Gastrocnemius medialis (tissue), 4 donors: ENCODE measurements around the gene PXMP4. TPM values are rescaled to one million over a fixed set of nuclear protein-coding genes. Genes with fewer than 3 reads are reported as not detected.
A peak's percentile ranks its signal among the peaks of the same experiment; 100 is the strongest.

Experiments used
- ATAC-seq, 2 donors: fragments of 150-250 bp; one replicate each; pipeline ENCODE4 v1.9.1; 2016
- DNase-seq, 2 donors: peaks; one replicate each; pipeline ENCODE4 v3.0.0-alpha.2; 2019
- H3K27ac ChIP-seq, 4 donors: fragments of 200-600 bp; sonication (generic); 1 replicate in 1 of 4; 2 replicates in 3 of 4; pipeline ENCODE4 v1.5.1; 2016 to 2018; ENCODE audit warnings: mild to moderate bottlenecking in 2 of 4, moderate library complexity in 1 of 4
- H3K27me3 ChIP-seq, 3 donors: fragments of 200-600 bp; sonication (generic) in 2 of 3; 1 replicate in 1 of 3; 2 replicates in 2 of 3; pipeline versions ENCODE4 v1.5.1 to v1.6.0; 2016 to 2019; ENCODE audit warnings: mild to moderate bottlenecking in 1 of 3, moderate library complexity in 1 of 3
- H3K36me3 ChIP-seq, 2 donors: fragments of 200-600 bp; sonication (generic) in 1 of 2; one replicate each; pipeline ENCODE4 v1.5.1; 2017 to 2018
- H3K4me1 ChIP-seq, 2 donors: fragments of 200-600 bp; sonication (generic) in 1 of 2; one replicate each; pipeline ENCODE4 v1.5.1; 2016 to 2017; ENCODE audit warnings: mild to moderate bottlenecking in 2 of 2
- H3K4me3 ChIP-seq, 4 donors: fragments of 200-600 bp; sonication (generic) in 3 of 4; 1 replicate in 1 of 4; 2 replicates in 3 of 4; pipeline ENCODE4 v1.5.1; 2016 to 2019; ENCODE audit warnings: mild to moderate bottlenecking in 2 of 4
- H3K9me3 ChIP-seq, 3 donors: fragments of 200-600 bp; sonication (generic) in 2 of 3; 1 replicate in 1 of 3; 2 replicates in 2 of 3; pipeline ENCODE4 v1.5.1; 2016 to 2019
- POLR2A ChIP-seq, 2 donors: fragments of 450-650 bp; IDR thresholded peaks; one replicate each; pipeline ENCODE4 v1.6.1; 2017; ENCODE audit warnings: antibody characterized with exemption in 2 of 2, mild to moderate bottlenecking in 2 of 2, moderate library complexity in 2 of 2
- in situ Hi-C, 4 donors: fragments of 200-750 bp; cut with MboI; loops; one replicate each; pipeline versions ENCODE4 v1.15.0 to v1.8.0; 2017; ENCODE audit warnings: low sequenced_read_pairs in 4 of 4
- intact Hi-C: fragments of 100-400 bp; cut with DNase I; formaldehyde crosslinking; loops from one replicate; pipeline ENCODE4 v1.15.1; 2023; ENCODE audit warnings: low total_unique reads
- total RNA-seq, 4 donors: library from RNA; depleted of rRNA; stranded (reverse); fragments of >200 nt; gene quantifications; one replicate each; pipeline versions ENCODE4 v1.1.0 to v1.2.3, GENCODE V29; 2016
- TF ChIP-seq, protein P1 (sequence below), 5 experiments: fragments of 450-650 bp in 3 of 5; fragments of 200-600 bp in 2 of 5; sonication (generic) in 2 of 5; IDR thresholded peaks in 4 of 5; conservative IDR thresholded peaks in 1 of 5; 1 replicate in 4 of 5; 2 replicates in 1 of 5; pipeline ENCODE4 v1.5.1; 2016 to 2019; ENCODE audit warnings: antibody characterized with exemption in 5 of 5, mild to moderate bottlenecking in 3 of 5, moderate library complexity in 3 of 5

Gene PXMP4
- total RNA-seq, 4 donors from 2014 or later, result 3.2 to 7.3 (median 5.3) TPM

DNA sequence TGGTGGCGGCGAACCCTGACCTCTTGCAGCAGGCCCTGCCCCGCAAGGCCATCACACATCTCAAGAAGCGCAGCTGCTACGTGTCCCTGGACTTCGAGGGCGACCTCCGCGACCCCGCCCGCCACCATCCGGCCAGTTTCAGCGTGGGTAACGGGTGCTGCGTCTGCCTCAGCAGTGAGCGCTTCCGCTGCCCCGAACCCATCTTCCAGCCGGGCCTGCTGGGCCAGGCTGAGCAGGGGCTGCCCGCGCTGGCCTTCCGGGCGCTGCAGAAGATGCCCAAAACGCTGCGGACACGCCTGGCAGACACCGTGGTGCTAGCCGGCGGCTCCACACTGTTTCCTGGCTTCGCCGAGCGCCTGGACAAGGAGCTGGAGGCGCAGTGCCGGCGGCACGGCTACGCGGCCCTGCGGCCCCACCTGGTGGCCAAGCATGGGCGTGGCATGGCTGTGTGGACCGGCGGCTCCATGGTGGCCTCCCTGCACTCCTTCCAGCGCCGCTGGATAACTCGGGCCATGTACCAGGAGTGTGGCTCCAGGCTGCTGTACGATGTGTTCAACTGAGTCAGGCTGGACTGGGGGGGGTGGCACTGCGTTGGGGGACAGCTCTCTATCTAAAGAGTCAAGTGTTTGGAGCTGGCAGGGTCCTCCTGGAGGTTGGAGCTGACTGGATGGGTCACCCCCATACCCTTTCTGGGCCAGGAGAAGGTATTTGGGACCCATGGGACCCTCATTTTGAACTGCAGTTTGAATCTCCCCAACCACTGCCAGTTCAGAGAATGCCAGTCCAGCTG lies 52.2 kb downstream of the PXMP4 start:
- peaks cover 18 to 24% of the 10 kb centered on the region in 2 donors for H3K4me1 ChIP-seq
- H3K4me3 ChIP-seq, result peak overlapping the region; percentile 65 to 78 (median 72)
- intact Hi-C loops, result loop anchor here (2.0 to 10.0 kb wide), 4 partner anchors 183 to 327 kb away; partner anchors contain the start of genes CDK5RAP1 and RALY
- H3K9me3 ChIP-seq, result no peaks in the 10 kb centered on the region
- H3K36me3 ChIP-seq, result peaks cover 0 to 15% of the 10 kb centered on the region in 2 donors
- H3K27ac ChIP-seq, result peak overlapping the region; percentile 63 to 83 (median 77)
- DNase-seq (peak; percentile 59 to 77), ATAC-seq (peak; percentile 63 to 73)
- no peaks in the 10 kb centered on the region for H3K27me3 ChIP-seq
- in situ Hi-C loops, result loop anchor here in 2 of 4 donors (5.0 to 10.0 kb wide), 2 partner anchors 203 to 211 kb away; no protein-coding TSS in a partner anchor
- TF ChIP-seq POLR2A (IDR thresholded peaks at IDR 0.05), result no peak
- TF ChIP-seq, protein P1, sequence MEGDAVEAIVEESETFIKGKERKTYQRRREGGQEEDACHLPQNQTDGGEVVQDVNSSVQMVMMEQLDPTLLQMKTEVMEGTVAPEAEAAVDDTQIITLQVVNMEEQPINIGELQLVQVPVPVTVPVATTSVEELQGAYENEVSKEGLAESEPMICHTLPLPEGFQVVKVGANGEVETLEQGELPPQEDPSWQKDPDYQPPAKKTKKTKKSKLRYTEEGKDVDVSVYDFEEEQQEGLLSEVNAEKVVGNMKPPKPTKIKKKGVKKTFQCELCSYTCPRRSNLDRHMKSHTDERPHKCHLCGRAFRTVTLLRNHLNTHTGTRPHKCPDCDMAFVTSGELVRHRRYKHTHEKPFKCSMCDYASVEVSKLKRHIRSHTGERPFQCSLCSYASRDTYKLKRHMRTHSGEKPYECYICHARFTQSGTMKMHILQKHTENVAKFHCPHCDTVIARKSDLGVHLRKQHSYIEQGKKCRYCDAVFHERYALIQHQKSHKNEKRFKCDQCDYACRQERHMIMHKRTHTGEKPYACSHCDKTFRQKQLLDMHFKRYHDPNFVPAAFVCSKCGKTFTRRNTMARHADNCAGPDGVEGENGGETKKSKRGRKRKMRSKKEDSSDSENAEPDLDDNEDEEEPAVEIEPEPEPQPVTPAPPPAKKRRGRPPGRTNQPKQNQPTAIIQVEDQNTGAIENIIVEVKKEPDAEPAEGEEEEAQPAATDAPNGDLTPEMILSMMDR (IDR thresholded peaks at IDR 0.05 in 4 of 5, conservative IDR thresholded peaks at IDR 0.05 in 1 of 5), result peak; percentile 91 to 99 (median 95)

DNA sequence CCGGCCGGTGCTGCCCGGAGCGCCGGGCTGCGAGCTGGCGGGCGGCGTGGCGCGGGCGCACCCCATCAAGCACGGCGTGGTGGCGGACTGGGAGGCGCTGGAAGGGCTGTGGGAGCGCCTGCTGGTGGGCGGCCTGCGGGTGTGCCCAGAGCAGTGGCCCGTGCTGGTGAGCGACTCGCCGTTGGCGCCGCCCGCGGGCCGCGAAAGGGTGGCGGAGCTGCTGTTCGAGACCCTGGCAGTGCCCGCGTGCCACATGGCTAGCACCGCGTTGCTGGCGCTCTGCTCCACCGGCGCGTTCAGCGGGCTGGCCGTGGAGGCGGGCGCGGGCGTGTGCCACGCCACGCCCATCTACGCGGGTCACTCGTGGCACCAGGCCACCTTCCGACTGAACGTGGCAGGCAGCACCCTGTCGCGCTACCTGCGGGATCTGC lies 52.9 kb downstream of the PXMP4 start:
- Histone ChIP-seq H3K27ac (peak overlapping the region; percentile 63 to 83 (median 77)), H3K36me3 (peaks cover 0 to 15% of the 10 kb centered on the region in 2 donors), H3K4me3 (peak overlapping the region; percentile 65 to 78 (median 72)), H3K4me1 (peaks cover 14 to 20% of the 10 kb centered on the region in 2 donors), H3K9me3 (no peaks in the 10 kb centered on the region), H3K27me3 (no peaks in the 10 kb centered on the region)
- in situ Hi-C loops (loop anchor here in 2 of 4 donors (5.0 to 10.0 kb wide), 2 partner anchors 202 to 210 kb away; no protein-coding TSS in a partner anchor), intact Hi-C loops (loop anchor here (5.0 to 10.0 kb wide), 3 partner anchors 182 to 328 kb away; partner anchors contain the start of genes CDK5RAP1 and RALY)
- TF ChIP-seq POLR2A (IDR thresholded peaks at IDR 0.05), result no peak
- TF ChIP-seq, protein P1 (IDR thresholded peaks at IDR 0.05 in 4 of 5, conservative IDR thresholded peaks at IDR 0.05 in 1 of 5), result no peak
- peak in 1 of 2 donors; percentile 55 for DNase-seq
- peak; percentile 24 to 40 for ATAC-seq

DNA sequence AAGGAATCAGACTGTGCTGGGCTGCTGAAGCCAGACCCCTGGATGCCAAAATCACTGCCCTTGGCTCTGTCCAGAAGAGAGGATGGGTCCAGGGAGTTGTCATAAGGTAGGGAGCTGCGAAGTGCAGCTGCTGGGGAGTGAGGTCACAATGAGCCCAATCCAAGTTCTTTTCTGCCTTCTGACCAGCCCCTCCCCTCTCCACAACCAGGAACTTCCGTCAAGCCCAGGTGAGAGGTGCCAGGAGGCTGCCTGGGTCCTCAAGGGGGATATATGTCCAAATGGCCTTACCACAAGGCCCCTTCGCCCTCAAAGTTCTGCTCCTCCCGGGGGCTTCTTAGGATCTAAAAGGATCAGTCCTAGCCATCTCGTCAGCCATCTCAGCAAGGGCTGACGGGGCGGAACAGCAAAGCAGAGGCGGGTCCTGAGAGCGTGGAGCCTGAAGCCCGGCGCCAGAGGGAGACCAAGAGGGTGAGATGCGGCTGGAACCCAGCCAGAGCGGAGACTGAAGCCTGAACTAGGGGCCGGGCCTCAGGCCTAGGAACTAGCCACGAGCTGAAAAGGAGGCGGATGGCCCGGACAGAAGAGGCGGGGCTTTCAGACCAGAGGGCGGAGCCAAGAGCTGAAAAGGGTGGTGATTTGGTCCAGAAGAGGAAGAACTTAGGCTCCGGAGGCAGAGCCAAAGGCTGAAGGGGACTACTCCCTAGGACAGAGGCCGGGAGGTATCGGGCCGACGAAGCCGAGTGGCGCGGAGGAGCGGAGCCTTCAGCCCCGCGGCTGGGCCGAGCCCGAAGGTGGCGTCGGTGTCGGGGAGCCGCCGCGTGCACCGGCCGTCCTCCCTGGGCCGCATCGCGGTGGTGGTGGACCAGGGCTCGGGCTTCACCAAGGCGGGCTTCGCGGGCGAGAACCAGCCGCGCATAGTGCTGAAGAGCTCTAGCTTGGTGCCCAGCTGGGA lies 53.5 kb downstream of the PXMP4 start, which contains the start of gene ACTL10:
TSS of gene ACTL10 (plus strand) at position 651 of the 952 bp plus-strand sequence. CDS start 555 bp downstream, outside the sequence.
- H3K36me3 ChIP-seq, result peaks cover 0 to 12% of the 10 kb centered on the region in 2 donors
- ATAC-seq (peak; percentile 75 to 89), DNase-seq (peak; percentile 85 to 93)
- peaks cover 14 to 20% of the 10 kb centered on the region in 2 donors for H3K4me1 ChIP-seq
- peak within 1 kb of the TSS; percentile 63 to 83 (median 77) for H3K27ac ChIP-seq
- intact Hi-C loops (loop anchor here (5.0 to 10.0 kb wide), 3 partner anchors 182 to 328 kb away; partner anchors contain the start of genes CDK5RAP1 and RALY), in situ Hi-C loops (loop anchor here in 2 of 4 donors (5.0 to 10.0 kb wide), 2 partner anchors 202 to 209 kb away; no protein-coding TSS in a partner anchor)
- TF ChIP-seq POLR2A (IDR thresholded peaks at IDR 0.05), result peak; percentile 58 to 83
- TF ChIP-seq, protein P1 (IDR thresholded peaks at IDR 0.05 in 4 of 5, conservative IDR thresholded peaks at IDR 0.05 in 1 of 5), result peak in 1 of 5 experiments; percentile 26
- no peaks in the 10 kb centered on the region for H3K27me3 ChIP-seq
- no peaks in the 10 kb centered on the region for H3K9me3 ChIP-seq
- peak within 1 kb of the TSS; percentile 65 to 78 (median 72) for H3K4me3 ChIP-seq

DNA sequence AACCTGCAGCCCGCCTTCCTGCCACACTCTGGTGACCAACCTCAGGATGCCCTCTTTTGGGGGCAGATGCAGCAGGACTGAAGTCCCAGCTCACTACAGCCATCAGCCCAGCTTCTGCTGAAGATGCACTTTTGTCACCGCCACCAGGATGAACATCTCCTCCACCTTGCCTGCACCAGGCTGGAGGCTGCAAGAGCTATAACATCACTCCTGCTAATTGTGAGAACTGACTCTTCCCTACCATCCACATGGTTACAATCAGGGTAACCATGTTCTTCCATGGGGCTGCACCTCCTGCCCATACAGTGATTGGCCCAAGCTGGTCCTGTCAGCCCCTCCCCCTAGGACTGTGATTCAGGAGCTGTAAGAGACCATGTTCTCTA lies 55.4 kb downstream of the PXMP4 start:
- DNase-seq (no peak), ATAC-seq (no peak)
- TF ChIP-seq, protein P1 (IDR thresholded peaks at IDR 0.05 in 4 of 5, conservative IDR thresholded peaks at IDR 0.05 in 1 of 5), result no peak
- TF ChIP-seq POLR2A (IDR thresholded peaks at IDR 0.05), result no peak
- intact Hi-C loops (loop anchor here (5.0 to 10.0 kb wide), 3 partner anchors 180 to 330 kb away; partner anchors contain the start of genes CDK5RAP1 and RALY), in situ Hi-C loops (loop anchor here in 2 of 4 donors (5.0 to 10.0 kb wide), 2 partner anchors 200 to 207 kb away; no protein-coding TSS in a partner anchor)
- peaks cover 14 to 20% of the 10 kb centered on the region in 2 donors for H3K4me1 ChIP-seq
- no peaks in the 10 kb centered on the region for H3K27me3 ChIP-seq
- no peak overlapping the region for H3K27ac ChIP-seq
- no peaks in the 10 kb centered on the region for H3K9me3 ChIP-seq
- H3K36me3 ChIP-seq, result peaks cover 0 to 11% of the 10 kb centered on the region in 2 donors
- no peak overlapping the region for H3K4me3 ChIP-seq
